Stimulated activated CD4-positive, alpha-beta T cell treated with anti-CD3 and anti-CD28 coated beads, Interleukin-1b, Interleukin-23, amount 100 ng/mL, for 24 hours (primary cell): ENCODE results near the gene DUOX1.

Experiments used
- DNase-seq, 4 experiments: peaks; one replicate each; pipeline ENCODE4 v3.0.0-alpha.2; 2020; ENCODE audit warnings: low read depth in 4 of 4, low spot score in 1 of 4

The DUOX1 gene

GRCh38 chr15:45140557-45141250 is 10.9 kb downstream of the DUOX1 start:
- no peak for DNase-seq

- DNase-seq = no peak
Measured at GRCh38 chr15:45141386-45141785, 11.6 kb downstream of the DUOX1 start.

GRCh38 chr15:45143056-45143455 is 13.3 kb downstream of the DUOX1 start:
- DNase-seq = no peak

GRCh38 chr15:45143946-45144345 is 14.2 kb downstream of the DUOX1 start:
- no peak for DNase-seq

GRCh38 chr15:45144775-45145174 is 15.0 kb downstream of the DUOX1 start:
- DNase-seq = no peak

- no peak for DNase-seq
Measured at GRCh38 chr15:45146405-45146804, 16.6 kb downstream of the DUOX1 start.

GRCh38 chr15:45147606-45148005 is 17.8 kb downstream of the DUOX1 start:
- DNase-seq = no peak

- no peak for DNase-seq
Measured at GRCh38 chr15:45148076-45149059, 18.6 kb downstream of the DUOX1 start.

GRCh38 chr15:45149060-45149459 is 19.3 kb downstream of the DUOX1 start:
- DNase-seq = no peak

GRCh38 chr15:45150481-45150880 is 20.7 kb downstream of the DUOX1 start:
- no peak for DNase-seq

- no peak for DNase-seq
Measured at GRCh38 chr15:45150997-45151396, 21.2 kb downstream of the DUOX1 start.

GRCh38 chr15:45151998-45152828 is 22.4 kb downstream of the DUOX1 start:
- DNase-seq = no peak

- no peak for DNase-seq
Measured at GRCh38 chr15:45155739-45156138, 25.9 kb downstream of the DUOX1 start.

GRCh38 chr15:45156744-45157455 is 27.1 kb downstream of the DUOX1 start:
- DNase-seq = no peak

GRCh38 chr15:45157974-45158373 is 28.2 kb downstream of the DUOX1 start:
- no peak for DNase-seq

GRCh38 chr15:45161666-45162065 is 31.9 kb downstream of the DUOX1 start:
- DNase-seq = no peak

GRCh38 chr15:45162771-45163507 is 33.1 kb downstream of the DUOX1 start:
- peak in 2 of 4 experiments; percentile 36 to 44 for DNase-seq

- no peak for DNase-seq
Measured at GRCh38 chr15:45163508-45163856, 33.7 kb downstream of the DUOX1 start.

- no peak for DNase-seq
Measured at GRCh38 chr15:45164914-45165313, 35.1 kb downstream of the DUOX1 start.

GRCh38 chr15:45165536-45165935 is 35.7 kb downstream of the DUOX1 start:
- no peak for DNase-seq
